Gastrocnemius medialis (tissue), 4 donors: Measurements from ENCODE around the gene LRRC56. TPM values are rescaled to one million over a fixed set of nuclear protein-coding genes. Genes with fewer than 3 reads are reported as not detected.
A peak's percentile ranks its signal among the peaks of the same experiment; 100 is the strongest.

ENCODE experiments used
- ATAC-seq, 2 donors: fragments of 150-250 bp; one replicate each; pipeline ENCODE4 v1.9.1; 2016
- DNase-seq, 2 donors: peaks; one replicate each; pipeline ENCODE4 v3.0.0-alpha.2; 2019
- H3K27ac ChIP-seq, 4 donors: fragments of 200-600 bp; sonication (generic); 1 replicate in 1 of 4; 2 replicates in 3 of 4; pipeline ENCODE4 v1.5.1; 2016 to 2018; ENCODE audit warnings: mild to moderate bottlenecking in 2 of 4, moderate library complexity in 1 of 4
- H3K27me3 ChIP-seq, 3 donors: fragments of 200-600 bp; sonication (generic) in 2 of 3; 1 replicate in 1 of 3; 2 replicates in 2 of 3; pipeline versions ENCODE4 v1.5.1 to v1.6.0; 2016 to 2019; ENCODE audit warnings: mild to moderate bottlenecking in 1 of 3, moderate library complexity in 1 of 3
- H3K36me3 ChIP-seq, 2 donors: fragments of 200-600 bp; sonication (generic) in 1 of 2; one replicate each; pipeline ENCODE4 v1.5.1; 2017 to 2018
- H3K4me1 ChIP-seq, 2 donors: fragments of 200-600 bp; sonication (generic) in 1 of 2; one replicate each; pipeline ENCODE4 v1.5.1; 2016 to 2017; ENCODE audit warnings: mild to moderate bottlenecking in 2 of 2
- H3K4me3 ChIP-seq, 4 donors: fragments of 200-600 bp; sonication (generic) in 3 of 4; 1 replicate in 1 of 4; 2 replicates in 3 of 4; pipeline ENCODE4 v1.5.1; 2016 to 2019; ENCODE audit warnings: mild to moderate bottlenecking in 2 of 4
- H3K9me3 ChIP-seq, 3 donors: fragments of 200-600 bp; sonication (generic) in 2 of 3; 1 replicate in 1 of 3; 2 replicates in 2 of 3; pipeline ENCODE4 v1.5.1; 2016 to 2019
- CTCF ChIP-seq, 5 experiments: fragments of 450-650 bp in 3 of 5; fragments of 200-600 bp in 2 of 5; sonication (generic) in 2 of 5; IDR thresholded peaks in 4 of 5; conservative IDR thresholded peaks in 1 of 5; 1 replicate in 4 of 5; 2 replicates in 1 of 5; pipeline ENCODE4 v1.5.1; 2016 to 2019; ENCODE audit warnings: antibody characterized with exemption in 5 of 5, mild to moderate bottlenecking in 3 of 5, moderate library complexity in 3 of 5
- POLR2A ChIP-seq, 2 donors: fragments of 450-650 bp; IDR thresholded peaks; one replicate each; pipeline ENCODE4 v1.6.1; 2017; ENCODE audit warnings: antibody characterized with exemption in 2 of 2, mild to moderate bottlenecking in 2 of 2, moderate library complexity in 2 of 2
- in situ Hi-C, 4 donors: fragments of 200-750 bp; cut with MboI; loops; one replicate each; pipeline versions ENCODE4 v1.15.0 to v1.8.0; 2017; ENCODE audit warnings: low sequenced_read_pairs in 4 of 4
- intact Hi-C: fragments of 100-400 bp; cut with DNase I; formaldehyde crosslinking; loops from one replicate; pipeline ENCODE4 v1.15.1; 2023; ENCODE audit warnings: low total_unique reads
- total RNA-seq, 4 donors: library from RNA; depleted of rRNA; stranded (reverse); fragments of >200 nt; gene quantifications; one replicate each; pipeline versions ENCODE4 v1.1.0 to v1.2.3, GENCODE V29; 2016

Gene LRRC56
- total RNA-seq, 4 donors from 2014 or later, result 0.29 to 0.36 TPM; not detected in 2

- Histone ChIP-seq H3K27ac (peak overlapping the region in 3 of 4 donors; percentile 80 to 88 (median 82)), H3K36me3 (no peaks in the 10 kb centered on the region), H3K4me1 (peaks cover 30 to 48% of the 10 kb centered on the region in 2 donors), H3K4me3 (peak overlapping the region; percentile 70 to 99 (median 73)), H3K9me3 (no peaks in the 10 kb centered on the region), H3K27me3 (no peaks in the 10 kb centered on the region)
- ATAC-seq (peak in 1 of 2 donors; percentile 1), DNase-seq (no peak)
- TF ChIP-seq CTCF (IDR thresholded peaks at IDR 0.05 in 4 of 5, conservative IDR thresholded peaks at IDR 0.05 in 1 of 5) (no peak), POLR2A (IDR thresholded peaks at IDR 0.05) (no peak)
- intact Hi-C loops (no loop called here), in situ Hi-C loops (loop anchor here (25.0 kb wide), 2 partner anchors 138 to 163 kb away; partner anchors contain the start of genes EPS8L2 (in 3 of the 4) and TALDO1 (in 1 of the 4))
Observed at GRCh38 chr11:574632-575312, 37.4 kb downstream of the LRRC56 start.

GRCh38 chr11:575313-575995, 38.1 kb downstream of the LRRC56 start:
- in situ Hi-C loops, result no loop called here
- H3K4me1 ChIP-seq, result peaks cover 36 to 55% of the 10 kb centered on the region in 2 donors

GRCh38 chr11:575996-576768, 38.9 kb downstream of the LRRC56 start, which contains the start of gene PHRF1:
TSS of gene PHRF1 (plus strand) at chr11:576470. CDS start at chr11:581513, 5,043 bp downstream.
- in situ Hi-C loops (no loop called here), intact Hi-C loops (loop anchor here (1.0 to 2.0 kb wide), 4 partner anchors 41 to 119 kb away; partner anchors contain the start of genes DEAF1, HRAS and TMEM80)
- peak; percentile 93 to 95 for DNase-seq
- peak; percentile 93 to 97 for ATAC-seq
- H3K9me3 ChIP-seq, result no peaks in the 10 kb centered on the region
- peak within 1 kb of the TSS; percentile 75 to 99 (median 80) for H3K4me3 ChIP-seq
- peaks cover 42 to 62% of the 10 kb centered on the region in 2 donors for H3K4me1 ChIP-seq
- TF ChIP-seq POLR2A (IDR thresholded peaks at IDR 0.05) (peak; percentile 89 to 94), CTCF (IDR thresholded peaks at IDR 0.05 in 4 of 5, conservative IDR thresholded peaks at IDR 0.05 in 1 of 5) (no peak)
- peak within 1 kb of the TSS; percentile 94 to 99 (median 96) for H3K27ac ChIP-seq
- H3K27me3 ChIP-seq, result no peaks in the 10 kb centered on the region
- H3K36me3 ChIP-seq, result no peaks in the 10 kb centered on the region

More at GRCh38 chr11:575313-575995, 38.1 kb downstream of the LRRC56 start:
- Histone ChIP-seq H3K36me3 (no peaks in the 10 kb centered on the region), H3K27me3 (no peaks in the 10 kb centered on the region), H3K27ac (peak overlapping the region; percentile 80 to 88 (median 82)), H3K9me3 (no peaks in the 10 kb centered on the region), H3K4me3 (peak overlapping the region; percentile 70 to 99 (median 73))
- intact Hi-C loops, result no loop called here
- ATAC-seq, result peak; percentile 39 to 49
- no peak for DNase-seq
- TF ChIP-seq POLR2A (IDR thresholded peaks at IDR 0.05), result peak in 1 of 2 donors; percentile 60
- no peak for TF ChIP-seq CTCF (IDR thresholded peaks at IDR 0.05 in 4 of 5, conservative IDR thresholded peaks at IDR 0.05 in 1 of 5)

GRCh38 chr11:576811-577610, 39.7 kb downstream of the LRRC56 start:
- Histone ChIP-seq H3K36me3 (no peaks in the 10 kb centered on the region), H3K27me3 (no peaks in the 10 kb centered on the region), H3K9me3 (no peaks in the 10 kb centered on the region), H3K4me3 (peak overlapping the region; percentile 73 to 84 (median 76)), H3K27ac (peak overlapping the region; percentile 94 to 99 (median 96)), H3K4me1 (peaks cover 42 to 69% of the 10 kb centered on the region in 2 donors)
- no peak for TF ChIP-seq POLR2A (IDR thresholded peaks at IDR 0.05)
- no peak for TF ChIP-seq CTCF (IDR thresholded peaks at IDR 0.05 in 4 of 5, conservative IDR thresholded peaks at IDR 0.05 in 1 of 5)
- ATAC-seq, result no peak
- intact Hi-C loops, result loop anchor here (1.0 to 2.0 kb wide), 5 partner anchors 35 to 118 kb away; partner anchors contain the start of genes DEAF1, HRAS and TMEM80
- DNase-seq, result no peak
- in situ Hi-C loops, result no loop called here
